ENCODE data around the gene KIF3C.
"Not testable (repeated sequence)": the region's sequence is repeated elsewhere in the genome, so short reads cannot be mapped to it uniquely, and the experiment has no call there.

GRCh38 chr2:26016706-26017045, 34.4 kb upstream of the KIF3C start:
- TF ChIP-seq NFRKB (IDR thresholded peaks at IDR 0.05); LEF1 (IDR thresholded peaks at IDR 0.05; ENCODE audit: borderline replicate concordance); SUZ12 (IDR thresholded peaks at IDR 0.05); ARNT (IDR thresholded peaks at IDR 0.05); SP1 (IDR thresholded peaks at IDR 0.05); FOXK2 (IDR thresholded peaks at IDR 0.05); FOXM1 (IDR thresholded peaks at IDR 0.05; ENCODE audit: borderline replicate concordance); BHLHE40 (IDR thresholded peaks at IDR 0.05; ENCODE audit: borderline replicate concordance): not testable (repeated sequence)

All from HEK293T (cell line).